ENCODE measurements around the gene PITPNC1. TPM values are rescaled to one million over a fixed set of nuclear protein-coding genes. Genes with fewer than 3 reads are reported as not detected.
A peak's percentile ranks its signal among the peaks of the same experiment; 100 is the strongest.

PITPNC1 gene
- total and polyA plus RNA-seq, 2 of the 13 experiments (the other 11 are each of a cell fraction or from before 2014, with no cell fraction given) = 4.1 to 5.7 TPM

- TF ChIP-seq KLF9 (CRISPR knock-in tag; IDR thresholded peaks at IDR 0.05; ENCODE audit: low read depth) = no peak
- TF ChIP-seq MED13 (CRISPR knock-in tag; IDR thresholded peaks at IDR 0.05) = no peak
- no peak for TF ChIP-seq ZNF616 (CRISPR knock-in tag; IDR thresholded peaks at IDR 0.05; ENCODE audit: low read depth)
- no peak for TF ChIP-seq CREB3 (CRISPR knock-in tag; IDR thresholded peaks at IDR 0.05)
- TF ChIP-seq DZIP1 (CRISPR knock-in tag; IDR thresholded peaks at IDR 0.05) = no peak
- TF ChIP-seq ETS1 (CRISPR knock-in tag; IDR thresholded peaks at IDR 0.05) = no peak
- peak; percentile 78 for TF ChIP-seq CEBPG (CRISPR knock-in tag; IDR thresholded peaks at IDR 0.05)
- no peak for TF ChIP-seq ZNF703 (CRISPR knock-in tag; IDR thresholded peaks at IDR 0.05; ENCODE audit: borderline replicate concordance)
- no peak for TF ChIP-seq HES4 (CRISPR knock-in tag; IDR thresholded peaks at IDR 0.05; ENCODE audit: borderline replicate concordance)
- peak; percentile 7; the same call in 1 of the 2 replicates for TF ChIP-seq MIXL1 (CRISPR knock-in tag; IDR thresholded peaks at IDR 0.05)
- TF ChIP-seq TARDBP (CRISPR knock-in tag; IDR thresholded peaks at IDR 0.05) = no peak
- TF ChIP-seq ZNF556 (CRISPR knock-in tag; IDR thresholded peaks at IDR 0.05; ENCODE audit: borderline replicate concordance) = 0 out of 2 replicates have a peak, but pooled peaks have one; percentile 0
- TF ChIP-seq ZFP37 (CRISPR knock-in tag; IDR thresholded peaks at IDR 0.05; ENCODE audit: borderline replicate concordance) = no peak
- TF ChIP-seq SIN3A (IDR thresholded peaks at IDR 0.05; ENCODE audit: borderline replicate concordance, low read depth, low read length) = 0 out of 2 replicates have a peak, but pooled peaks have one; percentile 18
- no peak for TF ChIP-seq ZNF30 (CRISPR knock-in tag; IDR thresholded peaks at IDR 0.05)
- TF ChIP-seq CEBPB (IDR thresholded peaks at IDR 0.05; ENCODE audit: borderline replicate concordance, low read depth, low read length) = peak; percentile 88
- TF ChIP-seq HMGXB3 (CRISPR knock-in tag; IDR thresholded peaks at IDR 0.05; ENCODE audit: borderline replicate concordance) = no peak
- no peak for TF ChIP-seq MTERF4 (CRISPR knock-in tag; IDR thresholded peaks at IDR 0.05)
- 0 out of 2 replicates have a peak, but pooled peaks have one; percentile 75 for TF ChIP-seq HOXA7 (CRISPR knock-in tag; IDR thresholded peaks at IDR 0.05)
- no peak for TF ChIP-seq ZNF629 (CRISPR knock-in tag; conservative IDR thresholded peaks at IDR 0.05)
Measured at GRCh38 chr17:67365738-67366192, 11.3 kb upstream of the PITPNC1 start (continued).
